Caco-2 (cell line): ENCODE data around the gene LRP1-AS. TPM values are rescaled to one million over a fixed set of nuclear protein-coding genes. Genes with fewer than 3 reads are reported as not detected.

Experiments
- BruUV-seq: library from RNA; stranded (reverse); fragments of 400-500 nt; replicated peaks from 2 replicates; lab custom pipeline; 2021; lab: Mats Ljungman, UMichigan
- CTCF ChIA-PET: fragments of 300-600 bp; sonication (Branson Sonifier 250); formaldehyde crosslinking; loops from one replicate; lab custom pipeline; 2022; ENCODE audit warnings: antibody characterized with exemption; lab: Charles Lee
- POLR2A ChIA-PET: fragments of 300-600 bp; sonication (Branson Sonifier 250); formaldehyde crosslinking; loops from one replicate; lab custom pipeline; 2022; ENCODE audit warnings: antibody characterized with exemption; lab: Charles Lee
- DNase-seq, 2 experiments: peaks; one replicate each; pipeline versions ENCODE4 v3.0.0 to v3.0.0-alpha.2; 2020 to 2022
- H3K27me3 ChIP-seq: replicated peaks from 2 replicates; pipeline ENCODE4 v1.6.0; 2011; ENCODE audit warnings: low read length; ENCODE audit not compliant: control insufficient read depth, insufficient read depth
- H3K36me3 ChIP-seq: 2 replicates; pipeline ENCODE4 v1.5.1; 2011; ENCODE audit warnings: low read length; ENCODE audit not compliant: control insufficient read depth, insufficient read depth
- H3K4me1 ChIP-seq: fragments of 250-450 bp; sonication (Bioruptor Pico); 2 replicates; pipeline ENCODE4 v1.5.1; 2020; ENCODE audit warnings: mild to moderate bottlenecking
- H3K4me3 ChIP-seq: 2 replicates; pipeline ENCODE4 v1.5.1; 2011; ENCODE audit warnings: low read depth, mild to moderate bottlenecking, control low read depth, low read length
- H3K9me3 ChIP-seq: fragments of 250-450 bp; sonication (Bioruptor Pico); 2 replicates; pipeline ENCODE4 v1.5.1; 2020; ENCODE audit warnings: mild to moderate bottlenecking, moderate library complexity
- H3K27ac Mint-ChIP-seq: one replicate; pipeline ENCODE4 v1.8.0; 2022; ENCODE audit warnings: mixed read lengths; ENCODE audit not compliant: unreplicated experiment
- H3K27me3 Mint-ChIP-seq: one replicate; pipeline ENCODE4 v1.8.0; 2022; ENCODE audit warnings: mixed read lengths; ENCODE audit not compliant: insufficient read depth, unreplicated experiment
- H3K36me3 Mint-ChIP-seq: one replicate; pipeline ENCODE4 v1.8.0; 2022; ENCODE audit warnings: mild to moderate bottlenecking, mixed read lengths; ENCODE audit not compliant: insufficient read depth, unreplicated experiment
- H3K4me1 Mint-ChIP-seq: one replicate; pipeline ENCODE4 v1.8.0; 2022; ENCODE audit warnings: low read depth, mixed read lengths; ENCODE audit not compliant: unreplicated experiment
- H3K4me3 Mint-ChIP-seq: one replicate; pipeline ENCODE4 v1.8.0; 2022; ENCODE audit warnings: mild to moderate bottlenecking, moderate library complexity, mixed read lengths; ENCODE audit not compliant: unreplicated experiment
- H3K9me3 Mint-ChIP-seq: one replicate; pipeline ENCODE4 v1.8.0; 2022; ENCODE audit warnings: mixed read lengths; ENCODE audit not compliant: unreplicated experiment
- CTCF ChIP-seq, 2 experiments: fragments of 200-600 bp in 1 of 2; IDR thresholded peaks; 1 replicate in 1 of 2; 2 replicates in 1 of 2; pipeline versions ENCODE4 v1.5.1 to v1.8.0; 2011 to 2022; ENCODE audit warnings: antibody characterized with exemption in 1 of 2, control low read depth in 1 of 2, inconsistent platforms in 1 of 2, low read depth in 1 of 2, low read length in 1 of 2, mild to moderate bottlenecking in 1 of 2, moderate library complexity in 1 of 2; ENCODE audit not compliant: insufficient read depth in 1 of 2, severe bottlenecking in 1 of 2, unreplicated experiment in 1 of 2
- intact Hi-C: fragments of 100-400 bp; cut with micrococcal nuclease; formaldehyde crosslinking; loops from one replicate; pipeline ENCODE4 v1.10.0; 2022; ENCODE audit not compliant: unreplicated experiment
- total RNA-seq: library from RNA; stranded (reverse); gene quantifications from 2 replicates; pipeline ENCODE4 v1.2.3, GENCODE V29; 2022

LRP1-AS gene
- total RNA-seq, 1 experiment from 2014 or later: not detected

- Histone ChIP-seq H3K27me3 (no peaks in the 10 kb centered on the region), H3K4me1 (peaks cover 15% of the 10 kb centered on the region), H3K9me3 (no peaks in the 10 kb centered on the region), H3K4me3 (no peak overlapping the region), H3K36me3 (peaks cover 8% of the 10 kb centered on the region)
- Mint-ChIP-seq H3K4me1 (peaks cover 17% of the 10 kb centered on the region), H3K36me3 (peaks cover 77% of the 10 kb centered on the region), H3K27me3 (no peaks in the 10 kb centered on the region), H3K9me3 (no peaks in the 10 kb centered on the region), H3K27ac (no peak overlapping the region), H3K4me3 (no peak overlapping the region)
- ChIA-PET POLR2A (no interaction called here), CTCF (no interaction called here)
- intact Hi-C loops: no loop called here
- TF ChIP-seq CTCF (IDR thresholded peaks at IDR 0.05; ENCODE audit: insufficient read depth in 1 of 2, low read depth in 1 of 2, low read length in 1 of 2, severe bottlenecking in 1 of 2, unreplicated experiment in 1 of 2): no peak
- no TSS peak for BruUV-seq
- DNase-seq: no peak
These were observed 10.3 kb upstream of the LRP1-AS start for GRCh38 chr12:57157588-57158173.

DNA sequence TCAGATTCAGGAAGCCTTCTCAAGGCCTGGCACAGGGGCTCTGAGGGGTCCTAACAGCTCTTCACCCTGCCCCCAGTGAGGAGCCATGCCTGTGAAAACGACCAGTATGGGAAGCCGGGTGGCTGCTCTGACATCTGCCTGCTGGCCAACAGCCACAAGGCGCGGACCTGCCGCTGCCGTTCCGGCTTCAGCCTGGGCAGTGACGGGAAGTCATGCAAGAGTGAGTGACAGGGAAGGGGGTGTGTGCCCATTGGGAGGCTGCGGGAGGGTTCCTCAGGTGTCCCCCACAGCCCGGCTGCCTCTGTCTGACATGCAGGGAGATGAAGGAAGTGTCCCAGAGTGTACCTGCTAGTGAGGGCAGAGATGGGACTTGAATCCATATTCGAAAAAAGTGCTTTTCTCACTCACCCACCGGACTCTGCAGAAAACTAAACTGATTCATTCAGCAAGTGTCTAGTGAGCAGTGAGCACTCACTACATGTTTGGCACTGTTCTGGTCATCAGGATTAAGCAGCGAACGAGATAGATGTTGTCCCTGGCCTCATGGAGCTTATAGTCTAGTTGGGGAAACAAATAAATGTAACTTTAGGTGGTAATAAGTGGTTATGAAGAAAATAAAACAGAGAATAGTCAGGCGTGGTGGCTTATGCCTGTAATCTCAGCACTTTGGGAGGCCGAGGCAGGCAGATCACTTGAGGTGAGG lies 9.4 kb upstream of the LRP1-AS start:
- no peak overlapping the region for H3K4me3 ChIP-seq
- no peak for TF ChIP-seq CTCF (IDR thresholded peaks at IDR 0.05; ENCODE audit: insufficient read depth in 1 of 2, low read depth in 1 of 2, low read length in 1 of 2, severe bottlenecking in 1 of 2, unreplicated experiment in 1 of 2)
- Mint-ChIP-seq H3K4me3 (no peak overlapping the region), H3K36me3 (peaks cover 69% of the 10 kb centered on the region), H3K27me3 (no peaks in the 10 kb centered on the region), H3K27ac (no peak overlapping the region), H3K9me3 (no peaks in the 10 kb centered on the region), H3K4me1 (peaks cover 17% of the 10 kb centered on the region)
- intact Hi-C loops: no loop called here
- CTCF ChIA-PET: no interaction called here
- peaks cover 15% of the 10 kb centered on the region for H3K4me1 ChIP-seq
- H3K27me3 ChIP-seq: no peaks in the 10 kb centered on the region
- no peak for DNase-seq
- POLR2A ChIA-PET: no interaction called here
- peaks cover 8% of the 10 kb centered on the region for H3K36me3 ChIP-seq
- H3K9me3 ChIP-seq: no peaks in the 10 kb centered on the region
- BruUV-seq: no TSS peak

- H3K27me3 ChIP-seq: no peaks in the 10 kb centered on the region
- H3K36me3 ChIP-seq: peaks cover 7% of the 10 kb centered on the region
- no TSS peak for BruUV-seq
- Mint-ChIP-seq H3K4me1 (peaks cover 17% of the 10 kb centered on the region), H3K27ac (peak overlapping the region; percentile 13), H3K36me3 (peaks cover 80% of the 10 kb centered on the region), H3K9me3 (no peaks in the 10 kb centered on the region), H3K27me3 (no peaks in the 10 kb centered on the region), H3K4me3 (no peak overlapping the region)
- intact Hi-C loops: no loop called here
- H3K4me1 ChIP-seq: peaks cover 15% of the 10 kb centered on the region
- H3K4me3 ChIP-seq: no peak overlapping the region
- no peak for DNase-seq
- TF ChIP-seq CTCF (IDR thresholded peaks at IDR 0.05; ENCODE audit: insufficient read depth in 1 of 2, low read depth in 1 of 2, low read length in 1 of 2, severe bottlenecking in 1 of 2, unreplicated experiment in 1 of 2): no peak
- CTCF ChIA-PET: interaction anchor here (0.5 to 1.3 kb wide), 3 partner anchors 27 to 69 kb away, joined by 3 to 6 read pairs (median 4); partner anchors contain the start of gene LRP1
- POLR2A ChIA-PET: interaction anchor here (0.6 kb wide), 2 partner anchors 27 to 43 kb away, joined by 4 to 7 read pairs; no protein-coding TSS in a partner anchor
- H3K9me3 ChIP-seq: no peaks in the 10 kb centered on the region
These were observed 7.5 kb upstream of the LRP1-AS start for GRCh38 chr12:57154804-57155434.
